ENCODE data around the gene TRPM3.

The TRPM3 gene

GRCh38 chr9:70923961-70924360 lies 197.5 kb downstream of the TRPM3 start:
- no peak overlapping the region for H3K4me3 ChIP-seq (ENCODE audit: low read depth, low read length)
- TF ChIP-seq CTCF (conservative IDR thresholded peaks at IDR 0.05; ENCODE audit: low read depth, low read length): no peak
- DNase-seq (ENCODE audit: low read depth): no peak

GRCh38 chr9:70921136-70921535 lies 200.3 kb downstream of the TRPM3 start:
- no peak for TF ChIP-seq CTCF (conservative IDR thresholded peaks at IDR 0.05; ENCODE audit: low read depth, low read length)
- no peak overlapping the region for H3K4me3 ChIP-seq (ENCODE audit: low read depth, low read length)
- DNase-seq (ENCODE audit: low read depth): peak; percentile 64

- no peak for TF ChIP-seq CTCF (conservative IDR thresholded peaks at IDR 0.05; ENCODE audit: low read depth, low read length)
- no peak overlapping the region for H3K4me3 ChIP-seq (ENCODE audit: low read depth, low read length)
- no peak for DNase-seq (ENCODE audit: low read depth)
Observed at GRCh38 chr9:70917277-70917676, 204.1 kb downstream of the TRPM3 start.

- TF ChIP-seq CTCF (conservative IDR thresholded peaks at IDR 0.05; ENCODE audit: low read depth, low read length): no peak
- H3K4me3 ChIP-seq (ENCODE audit: low read depth, low read length): no peak overlapping the region
- no peak for DNase-seq (ENCODE audit: low read depth)
Observed at GRCh38 chr9:70911791-70912190, 209.6 kb downstream of the TRPM3 start.

GRCh38 chr9:70910598-70910997 lies 210.8 kb downstream of the TRPM3 start:
- TF ChIP-seq CTCF (conservative IDR thresholded peaks at IDR 0.05; ENCODE audit: low read depth, low read length): no peak
- no peak for DNase-seq (ENCODE audit: low read depth)
- no peak overlapping the region for H3K4me3 ChIP-seq (ENCODE audit: low read depth, low read length)

GRCh38 chr9:70902692-70903131 lies 218.7 kb downstream of the TRPM3 start:
- no peak overlapping the region for H3K4me3 ChIP-seq (ENCODE audit: low read depth, low read length)
- DNase-seq (ENCODE audit: low read depth): peak; percentile 98
- no peak for TF ChIP-seq CTCF (conservative IDR thresholded peaks at IDR 0.05; ENCODE audit: low read depth, low read length)

GRCh38 chr9:70902171-70902570 lies 219.2 kb downstream of the TRPM3 start:
- TF ChIP-seq CTCF (conservative IDR thresholded peaks at IDR 0.05; ENCODE audit: low read depth, low read length): no peak
- no peak overlapping the region for H3K4me3 ChIP-seq (ENCODE audit: low read depth, low read length)
- DNase-seq (ENCODE audit: low read depth): no peak
